Measurements from ENCODE around the gene CYP2E1. TPM values are rescaled to one million over a fixed set of nuclear protein-coding genes. Genes with fewer than 3 reads are reported as not detected.
A peak's percentile ranks its signal among the peaks of the same experiment; 100 is the strongest.

CYP2E1 gene
- 10 to 100 TPM in 2 of 5 donors, 1 to 10 TPM in 2, not detected in 1; 1.7 to 19.9 (median 11.6) TPM for total RNA-seq
- 1 to 10 TPM; 4.0 to 5.0 (median 4.6) TPM for polyA plus RNA-seq
- long read RNA-seq, donor 1: 0 reads
- long read RNA-seq, donor 2: 0 reads
- long read RNA-seq, donor 3: 0 reads
- long read RNA-seq, donor 4: 0 reads
- long read RNA-seq, donor 5: 0 reads
- long read RNA-seq, donor 6: 0 reads
- long read RNA-seq, donor 7: 0 reads
- long read RNA-seq, donor 8: 0 reads
- long read RNA-seq, donor 9: 0 reads
- long read RNA-seq, donor 10: 0 reads

DNA sequence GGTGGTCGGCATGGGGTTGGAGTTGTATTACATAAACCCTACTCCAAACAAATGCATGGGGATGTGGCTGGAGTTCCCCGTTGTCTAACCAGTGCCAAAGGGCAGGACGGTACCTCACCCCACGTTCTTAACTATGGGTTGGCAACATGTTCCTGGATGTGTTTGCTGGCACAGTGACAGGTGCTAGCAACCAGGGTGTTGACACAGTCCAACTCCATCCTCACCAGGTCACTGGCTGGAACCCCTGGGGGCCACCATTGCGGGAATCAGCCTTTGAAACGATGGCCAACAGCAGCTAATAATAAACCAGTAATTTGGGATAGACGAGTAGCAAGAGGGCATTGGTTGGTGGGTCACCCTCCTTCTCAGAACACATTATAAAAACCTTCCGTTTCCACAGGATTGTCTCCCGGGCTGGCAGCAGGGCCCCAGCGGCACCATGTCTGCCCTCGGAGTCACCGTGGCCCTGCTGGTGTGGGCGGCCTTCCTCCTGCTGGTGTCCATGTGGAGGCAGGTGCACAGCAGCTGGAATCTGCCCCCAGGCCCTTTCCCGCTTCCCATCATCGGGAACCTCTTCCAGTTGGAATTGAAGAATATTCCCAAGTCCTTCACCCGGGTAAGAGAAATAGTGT lies at the start of gene CYP2E1:
CYP2E1 (plus strand) TSS at position 407 of the 632 bp plus-strand sequence; CDS start at position 440, 33 bp downstream.
- Histone ChIP-seq H3K9me3 (peaks cover 0 to 23% (median 11%) of the 10 kb centered on the region in 4 donors), H3K4me1 (peaks cover 18 to 28% (median 23%) of the 10 kb centered on the region in 4 donors), H3K27ac (peak within 1 kb of the TSS in 2 of 5 donors; percentile 55 to 57), H3K36me3 (no peaks in the 10 kb centered on the region), H3K4me3 (peak within 1 kb of the TSS; percentile 35 to 49 (median 44)), H3K27me3 (peaks cover 0 to 57% (median 25%) of the 10 kb centered on the region in 3 donors)
- TF ChIP-seq EP300 (IDR thresholded peaks at IDR 0.05) (no peak), POLR2A (IDR thresholded peaks at IDR 0.05) (no peak), POLR2AphosphoS5 (IDR thresholded peaks at IDR 0.05) (no peak)
- TF ChIP-seq, protein P1, sequence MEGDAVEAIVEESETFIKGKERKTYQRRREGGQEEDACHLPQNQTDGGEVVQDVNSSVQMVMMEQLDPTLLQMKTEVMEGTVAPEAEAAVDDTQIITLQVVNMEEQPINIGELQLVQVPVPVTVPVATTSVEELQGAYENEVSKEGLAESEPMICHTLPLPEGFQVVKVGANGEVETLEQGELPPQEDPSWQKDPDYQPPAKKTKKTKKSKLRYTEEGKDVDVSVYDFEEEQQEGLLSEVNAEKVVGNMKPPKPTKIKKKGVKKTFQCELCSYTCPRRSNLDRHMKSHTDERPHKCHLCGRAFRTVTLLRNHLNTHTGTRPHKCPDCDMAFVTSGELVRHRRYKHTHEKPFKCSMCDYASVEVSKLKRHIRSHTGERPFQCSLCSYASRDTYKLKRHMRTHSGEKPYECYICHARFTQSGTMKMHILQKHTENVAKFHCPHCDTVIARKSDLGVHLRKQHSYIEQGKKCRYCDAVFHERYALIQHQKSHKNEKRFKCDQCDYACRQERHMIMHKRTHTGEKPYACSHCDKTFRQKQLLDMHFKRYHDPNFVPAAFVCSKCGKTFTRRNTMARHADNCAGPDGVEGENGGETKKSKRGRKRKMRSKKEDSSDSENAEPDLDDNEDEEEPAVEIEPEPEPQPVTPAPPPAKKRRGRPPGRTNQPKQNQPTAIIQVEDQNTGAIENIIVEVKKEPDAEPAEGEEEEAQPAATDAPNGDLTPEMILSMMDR (IDR thresholded peaks at IDR 0.05): no peak
- intact Hi-C loops (cut with DNase I; ENCODE audit: low total_unique reads): no loop called here
- WGBS, 5 donors: 53 to 68% (median 62%) methylated on average over 15 to 16 of the region's 16 CpGs
- no peak for DNase-seq

DNA sequence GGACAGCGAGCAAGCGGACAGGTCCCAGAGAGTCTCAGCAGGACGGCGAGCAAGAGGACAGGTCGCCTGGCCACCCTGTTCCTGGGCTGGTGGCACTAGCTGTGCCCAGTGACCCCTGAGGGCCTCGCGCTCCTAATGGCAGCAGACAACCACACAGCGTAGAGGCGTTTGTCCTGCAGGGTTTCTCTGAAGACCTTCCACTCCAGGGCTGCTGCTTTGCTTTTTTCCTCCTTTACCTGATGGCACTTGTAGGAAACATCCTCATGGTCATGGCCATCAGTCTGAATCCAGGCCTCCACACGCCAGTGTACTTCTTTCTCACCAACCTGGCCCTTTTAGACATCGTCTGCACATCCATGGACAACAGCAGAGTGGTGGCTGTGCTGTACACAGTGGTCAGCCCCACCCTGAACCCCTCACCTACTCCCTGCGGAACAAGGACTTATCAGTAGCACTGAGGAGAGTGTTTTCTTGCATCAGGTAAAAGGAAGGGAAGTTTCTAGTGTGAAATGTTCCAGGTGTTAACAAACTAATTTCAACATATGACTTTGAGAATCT lies 46.0 kb upstream of the CYP2E1 start:
- WGBS, 5 donors: 68 to 79% (median 79%) methylated on average over 4 to 12 of the region's 12 CpGs

DNA sequence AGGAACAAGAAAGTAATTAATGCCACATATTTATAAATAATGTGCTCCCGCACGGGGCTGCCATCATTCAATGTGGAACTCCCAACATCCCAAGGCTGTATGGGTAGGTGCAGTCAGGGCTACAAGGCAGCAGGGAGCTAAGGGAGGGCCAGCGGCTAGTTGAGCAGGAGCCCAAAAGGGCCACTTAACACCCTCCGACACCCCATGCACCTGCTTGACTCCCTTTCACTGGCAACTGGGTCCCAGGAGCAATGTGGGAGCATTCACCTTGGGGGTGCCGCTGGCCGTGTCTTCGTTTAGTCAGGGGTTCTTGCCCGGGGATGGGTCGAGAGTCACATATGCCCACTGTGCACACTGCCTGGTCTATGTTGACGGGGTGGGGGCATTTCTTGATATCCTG lies 45.5 kb upstream of the CYP2E1 start:
- 79 to 92% (median 81%) methylated on average over 10 of the region's 10 CpGs for WGBS, 5 donors
- Histone ChIP-seq H3K4me3 (no peak overlapping the region), H3K27ac (no peak overlapping the region), H3K27me3 (no peaks in the 10 kb centered on the region), H3K36me3 (no peaks in the 10 kb centered on the region), H3K9me3 (peaks cover 0 to 34% (median 26%) of the 10 kb centered on the region in 4 donors), H3K4me1 (no peaks in the 10 kb centered on the region)
- intact Hi-C loops (cut with DNase I; ENCODE audit: low total_unique reads): no loop called here
- DNase-seq: no peak
- TF ChIP-seq, protein P1 (IDR thresholded peaks at IDR 0.05): no peak
- TF ChIP-seq EP300 (IDR thresholded peaks at IDR 0.05): no peak

More for the DNA sequence above, 46.0 kb upstream of the CYP2E1 start:
- no peak overlapping the region for H3K4me3 ChIP-seq
- no peak overlapping the region for H3K27ac ChIP-seq
- intact Hi-C loops (cut with DNase I; ENCODE audit: low total_unique reads): no loop called here
- H3K9me3 ChIP-seq: peaks cover 0 to 30% (median 22%) of the 10 kb centered on the region in 4 donors
- H3K27me3 ChIP-seq: no peaks in the 10 kb centered on the region
- DNase-seq: no peak
- TF ChIP-seq POLR2AphosphoS5 (IDR thresholded peaks at IDR 0.05) (no peak), EP300 (IDR thresholded peaks at IDR 0.05) (no peak)
- TF ChIP-seq, protein P1 (IDR thresholded peaks at IDR 0.05): no peak
- H3K36me3 ChIP-seq: no peaks in the 10 kb centered on the region
- no peaks in the 10 kb centered on the region for H3K4me1 ChIP-seq

DNA sequence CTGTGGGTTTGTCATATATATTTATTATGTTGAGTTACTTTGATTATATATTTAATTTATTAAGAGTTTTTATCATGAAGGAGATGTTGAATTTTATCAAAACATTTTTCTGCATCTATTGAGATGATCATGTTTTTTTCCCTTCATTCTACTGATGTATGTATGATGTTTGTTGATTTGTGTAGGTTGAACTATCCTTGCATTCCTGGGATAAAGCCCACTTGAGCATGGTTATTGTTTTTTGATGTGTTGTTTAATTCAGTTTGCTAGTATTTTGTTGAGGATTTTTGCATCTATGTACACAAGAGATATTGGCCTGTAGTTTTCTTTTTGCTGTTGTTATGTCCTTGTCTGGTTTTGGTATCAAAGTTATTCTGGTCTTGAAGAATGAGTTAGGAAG lies 42.3 kb upstream of the CYP2E1 start:
- Histone ChIP-seq H3K9me3 (peaks cover 0 to 52% (median 38%) of the 10 kb centered on the region in 4 donors), H3K4me3 (no peak overlapping the region), H3K27me3 (no peaks in the 10 kb centered on the region), H3K27ac (no peak overlapping the region), H3K4me1 (no peaks in the 10 kb centered on the region), H3K36me3 (no peaks in the 10 kb centered on the region)
- intact Hi-C loops (cut with DNase I; ENCODE audit: low total_unique reads): no loop called here
- no peak for DNase-seq
- TF ChIP-seq POLR2AphosphoS5 (IDR thresholded peaks at IDR 0.05) (no peak), POLR2A (IDR thresholded peaks at IDR 0.05) (no peak), EP300 (IDR thresholded peaks at IDR 0.05) (no peak)
- TF ChIP-seq, protein P1 (IDR thresholded peaks at IDR 0.05): no peak
